Measurements from ENCODE around the gene UBE4B.
"Not testable (repeated sequence)": the region's sequence is repeated elsewhere in the genome, so short reads cannot be mapped to it uniquely, and the experiment has no call there.

The UBE4B gene

GRCh38 chr1:10045480-10046355 lies 13.0 kb downstream of the UBE4B start:
- no peak for DNase-seq

- no peak for DNase-seq
Measured at GRCh38 chr1:10046356-10047085, 13.8 kb downstream of the UBE4B start.

GRCh38 chr1:10048601-10049000 lies 15.8 kb downstream of the UBE4B start:
- no peak for DNase-seq

- no peak for DNase-seq
Measured at GRCh38 chr1:10050611-10051010, 17.9 kb downstream of the UBE4B start.

- no peak for DNase-seq
Measured at GRCh38 chr1:10051656-10052055, 18.9 kb downstream of the UBE4B start.

GRCh38 chr1:10052347-10052746 lies 19.6 kb downstream of the UBE4B start:
- DNase-seq = no peak

GRCh38 chr1:10054465-10054864 lies 21.7 kb downstream of the UBE4B start:
- DNase-seq = no peak

GRCh38 chr1:10056599-10056987 lies 23.8 kb downstream of the UBE4B start:
- no peak for DNase-seq

GRCh38 chr1:10057343-10057742 lies 24.6 kb downstream of the UBE4B start:
- no peak for DNase-seq

GRCh38 chr1:10057796-10058195 lies 25.0 kb downstream of the UBE4B start:
- DNase-seq = no peak

- no peak for DNase-seq
Measured at GRCh38 chr1:10059342-10059718, 26.6 kb downstream of the UBE4B start.

GRCh38 chr1:10060311-10061100 lies 27.7 kb downstream of the UBE4B start:
- no peak for DNase-seq

- DNase-seq = no peak
Measured at GRCh38 chr1:10061276-10061675, 28.5 kb downstream of the UBE4B start.

GRCh38 chr1:10063878-10064277 lies 31.1 kb downstream of the UBE4B start:
- no peak for DNase-seq

- no peak for DNase-seq
Measured at GRCh38 chr1:10064416-10065343, 31.9 kb downstream of the UBE4B start.

- DNase-seq = no peak
Measured at GRCh38 chr1:10065344-10065685, 32.6 kb downstream of the UBE4B start.

- no peak for DNase-seq
Measured at GRCh38 chr1:10065760-10066159, 33.0 kb downstream of the UBE4B start.

- no peak for DNase-seq
Measured at GRCh38 chr1:10068605-10069294, 36.0 kb downstream of the UBE4B start.

- no peak for DNase-seq
Measured at GRCh38 chr1:10070206-10070605, 37.4 kb downstream of the UBE4B start.

GRCh38 chr1:10071640-10072039 lies 38.9 kb downstream of the UBE4B start:
- no peak for DNase-seq

GRCh38 chr1:10073371-10073770 lies 40.6 kb downstream of the UBE4B start:
- DNase-seq = not testable (repeated sequence)
